Astrocyte (in vitro differentiated cells and primary cell): ENCODE measurements around the gene MEGF6. TPM values are rescaled to one million over a fixed set of nuclear protein-coding genes. Genes with fewer than 3 reads are reported as not detected.

ENCODE experiments used
- DNase-seq: peaks from one replicate; pipeline ENCODE4 v3.0.0-alpha.2; 2010; ENCODE audit warnings: low read depth
- FAIRE-seq: peaks from 2 replicates; lab custom pipeline; 2011; peaks lifted over from hg19 to GRCh38; lab: Jason Lieb, UNC
- H2AFZ ChIP-seq: 2 replicates; pipeline ENCODE4 v1.6.0; 2012; ENCODE audit warnings: low read depth, low read length, inconsistent platforms
- H3K27ac ChIP-seq: 2 replicates; pipeline ENCODE4 v1.5.1; 2011; ENCODE audit warnings: low read depth, low read length, inconsistent platforms
- H3K27me3 ChIP-seq: 2 replicates; pipeline ENCODE4 v1.6.0; 2011; ENCODE audit warnings: low read length, inconsistent platforms; ENCODE audit not compliant: insufficient read depth
- H3K36me3 ChIP-seq: 2 replicates; pipeline ENCODE4 v1.5.1; 2011; ENCODE audit warnings: low read length, inconsistent platforms; ENCODE audit not compliant: insufficient read depth
- H3K4me1 ChIP-seq: 2 replicates; pipeline ENCODE4 v1.5.1; 2011; ENCODE audit warnings: low read length, inconsistent platforms; ENCODE audit not compliant: insufficient read depth
- H3K4me2 ChIP-seq: 2 replicates; pipeline ENCODE4 v1.6.0; 2012; ENCODE audit warnings: low read length, inconsistent platforms
- H3K4me3 ChIP-seq: 2 replicates; pipeline ENCODE4 v1.5.1; 2011; ENCODE audit warnings: low read depth, mild to moderate bottlenecking, low read length, inconsistent platforms; ENCODE audit not compliant: insufficient read depth
- H3K79me2 ChIP-seq: 2 replicates; pipeline ENCODE4 v1.6.0; 2012; ENCODE audit warnings: mild to moderate bottlenecking, low read length, inconsistent platforms; ENCODE audit not compliant: insufficient read depth
- H3K9ac ChIP-seq: 2 replicates; pipeline ENCODE4 v1.6.0; 2012; ENCODE audit warnings: mild to moderate bottlenecking, low read length, inconsistent platforms
- H3K9me3 ChIP-seq: 2 replicates; pipeline ENCODE4 v1.5.1; 2012; ENCODE audit warnings: low read depth, mild to moderate bottlenecking, low read length, inconsistent platforms; ENCODE audit not compliant: insufficient read depth
- H4K20me1 ChIP-seq: 2 replicates; pipeline ENCODE4 v1.6.0; 2012; ENCODE audit warnings: low read length, inconsistent platforms; ENCODE audit not compliant: insufficient read depth
- H3K27ac Mint-ChIP-seq: one replicate; pipeline ENCODE4 v1.8.0; 2021; ENCODE audit warnings: mild to moderate bottlenecking, mixed read lengths; ENCODE audit not compliant: unreplicated experiment
- H3K27me3 Mint-ChIP-seq: one replicate; pipeline ENCODE4 v1.8.0; 2021; ENCODE audit warnings: low read depth, mixed read lengths; ENCODE audit not compliant: unreplicated experiment
- H3K36me3 Mint-ChIP-seq: one replicate; pipeline ENCODE4 v1.8.0; 2021; ENCODE audit warnings: low read depth, mixed read lengths; ENCODE audit not compliant: unreplicated experiment
- H3K4me1 Mint-ChIP-seq: one replicate; pipeline ENCODE4 v1.8.0; 2021; ENCODE audit warnings: low read depth, mixed read lengths; ENCODE audit not compliant: unreplicated experiment
- H3K4me3 Mint-ChIP-seq: one replicate; pipeline ENCODE4 v1.8.0; 2021; ENCODE audit warnings: mild to moderate bottlenecking, moderate library complexity, mixed read lengths; ENCODE audit not compliant: unreplicated experiment
- H3K9me3 Mint-ChIP-seq: one replicate; pipeline ENCODE4 v1.8.0; 2021; ENCODE audit warnings: mild to moderate bottlenecking, mixed read lengths; ENCODE audit not compliant: unreplicated experiment
- CTCF ChIP-seq: IDR thresholded peaks from 2 replicates; pipeline ENCODE4 v1.5.1; 2011; ENCODE audit warnings: low read depth, mild to moderate bottlenecking, inconsistent platforms, low read length, moderate library complexity; ENCODE audit not compliant: insufficient read depth
- EZH2 ChIP-seq: IDR thresholded peaks from 2 replicates; pipeline ENCODE4 v1.6.1; 2012; ENCODE audit warnings: mild to moderate bottlenecking, low read length, inconsistent platforms; ENCODE audit not compliant: insufficient read depth
- total RNA-seq: library from RNA; stranded (reverse); gene quantifications from 2 replicates; pipeline ENCODE4 v1.2.1, GENCODE V29; 2021

The MEGF6 gene
- total RNA-seq, 1 donor from 2014 or later: 14.8 TPM

GRCh38 chr1:3531928-3532327, 79.4 kb downstream of the MEGF6 start:
- no peaks in the 10 kb centered on the region for H3K36me3 ChIP-seq
- H3K36me3 Mint-ChIP-seq: no peaks in the 10 kb centered on the region
- H3K27ac ChIP-seq: no peak overlapping the region
- H3K9me3 Mint-ChIP-seq: no peaks in the 10 kb centered on the region
- no peak overlapping the region for H3K4me2 ChIP-seq
- H3K4me3 Mint-ChIP-seq: no peak overlapping the region
- H3K4me1 ChIP-seq: peaks cover 11% of the 10 kb centered on the region
- no peak overlapping the region for H2AFZ ChIP-seq
- peaks cover 19% of the 10 kb centered on the region for H4K20me1 ChIP-seq
- H3K27ac Mint-ChIP-seq: no peak overlapping the region
- DNase-seq (no peak), FAIRE-seq (no peak)
- H3K27me3 Mint-ChIP-seq: peaks cover 27% of the 10 kb centered on the region
- H3K4me1 Mint-ChIP-seq: peaks cover 2% of the 10 kb centered on the region
- no peak overlapping the region for H3K9ac ChIP-seq
- no peaks in the 10 kb centered on the region for H3K9me3 ChIP-seq
- TF ChIP-seq CTCF (no peak), EZH2 (no peak)
- no peaks in the 10 kb centered on the region for H3K79me2 ChIP-seq
- H3K4me3 ChIP-seq: no peak overlapping the region
- H3K27me3 ChIP-seq: no peaks in the 10 kb centered on the region

GRCh38 chr1:3530926-3531818, 80.1 kb downstream of the MEGF6 start:
- Histone ChIP-seq H3K9me3 (no peaks in the 10 kb centered on the region), H4K20me1 (peaks cover 20% of the 10 kb centered on the region), H3K36me3 (no peaks in the 10 kb centered on the region), H3K27me3 (no peaks in the 10 kb centered on the region), H3K4me1 (peaks cover 11% of the 10 kb centered on the region), H3K4me3 (peak overlapping the region; percentile 58), H3K9ac (peak overlapping the region; percentile 74), H3K27ac (peak overlapping the region; percentile 2), H2AFZ (peak overlapping the region; percentile 63), H3K79me2 (no peaks in the 10 kb centered on the region), H3K4me2 (peak overlapping the region; percentile 90)
- peak overlapping the region; percentile 80 for H3K4me3 Mint-ChIP-seq
- TF ChIP-seq CTCF: no peak
- TF ChIP-seq EZH2: no peak
- peaks cover 30% of the 10 kb centered on the region for H3K27me3 Mint-ChIP-seq
- FAIRE-seq (no peak), DNase-seq (peak; percentile 28)
- H3K4me1 Mint-ChIP-seq: peaks cover 2% of the 10 kb centered on the region
- no peak overlapping the region for H3K27ac Mint-ChIP-seq
- no peaks in the 10 kb centered on the region for H3K36me3 Mint-ChIP-seq
- no peaks in the 10 kb centered on the region for H3K9me3 Mint-ChIP-seq
